ENCODE data around the gene UBE2Q2.
"Not testable (repeated sequence)": the region's sequence is repeated elsewhere in the genome, so short reads cannot be mapped to it uniquely, and the experiment has no call there.

Gene UBE2Q2

GRCh38 chr15:75827691-75828090 lies 15.6 kb upstream of the UBE2Q2 start:
- DNase-seq, result no peak

GRCh38 chr15:75828429-75828828 lies 14.8 kb upstream of the UBE2Q2 start:
- no peak for DNase-seq

GRCh38 chr15:75830910-75831805 lies 12.1 kb upstream of the UBE2Q2 start:
- DNase-seq, result no peak

- no peak for DNase-seq
Measured at GRCh38 chr15:75831806-75832102, 11.5 kb upstream of the UBE2Q2 start.

GRCh38 chr15:75832114-75832513 lies 11.1 kb upstream of the UBE2Q2 start:
- DNase-seq, result no peak

- DNase-seq, result no peak
Measured at GRCh38 chr15:75834021-75834420, 9.2 kb upstream of the UBE2Q2 start.

GRCh38 chr15:75835990-75836958 lies 7.0 kb upstream of the UBE2Q2 start:
- DNase-seq, result peak; percentile 69

- DNase-seq, result peak; percentile 93
Measured at GRCh38 chr15:75836959-75837334, 6.3 kb upstream of the UBE2Q2 start.

GRCh38 chr15:75840659-75841058 lies 2.6 kb upstream of the UBE2Q2 start:
- DNase-seq, result no peak

GRCh38 chr15:75841626-75842025 lies 1.6 kb upstream of the UBE2Q2 start:
- no peak for DNase-seq

- no peak for DNase-seq
Measured at GRCh38 chr15:75843678-75844581, 683 bp downstream of the UBE2Q2 start.

GRCh38 chr15:75844629-75845335 lies 1.5 kb downstream of the UBE2Q2 start:
- DNase-seq, result no peak

GRCh38 chr15:75849167-75849566 lies 5.9 kb downstream of the UBE2Q2 start:
- no peak for DNase-seq

GRCh38 chr15:75850708-75851107 lies 7.5 kb downstream of the UBE2Q2 start:
- DNase-seq, result no peak

GRCh38 chr15:75851566-75851965 lies 8.3 kb downstream of the UBE2Q2 start:
- peak; percentile 30 for DNase-seq

- no peak for DNase-seq
Measured at GRCh38 chr15:75857886-75858285, 14.6 kb downstream of the UBE2Q2 start.

GRCh38 chr15:75861750-75862402 lies 18.6 kb downstream of the UBE2Q2 start:
- no peak for DNase-seq

- DNase-seq, result no peak
Measured at GRCh38 chr15:75862796-75863195, 19.5 kb downstream of the UBE2Q2 start.

GRCh38 chr15:75864213-75865059 lies 21.2 kb downstream of the UBE2Q2 start:
- peak; percentile 30 for DNase-seq

GRCh38 chr15:75866045-75866444 lies 22.8 kb downstream of the UBE2Q2 start:
- not testable (repeated sequence) for DNase-seq

- DNase-seq, result no peak
Measured at GRCh38 chr15:75866916-75867315, 23.7 kb downstream of the UBE2Q2 start.

Data from MV-4-11 (cell line).